Colonic mucosa (tissue), 4 donors: ENCODE data around the gene SMARCA1. TPM values are rescaled to one million over a fixed set of nuclear protein-coding genes. Genes with fewer than 3 reads are reported as not detected.

Experiments used
- DNase-seq: peaks from one replicate; pipeline ENCODE4 v3.0.0-alpha.2; 2020
- H3K27ac ChIP-seq: fragments of 200-600 bp; one replicate; pipeline ENCODE4 v1.8.0; 2021
- H3K27me3 ChIP-seq: fragments of 200-600 bp; one replicate; pipeline ENCODE4 v1.8.0; 2021
- H3K36me3 ChIP-seq: fragments of 200-600 bp; one replicate; pipeline ENCODE4 v1.8.0; 2021
- H3K4me1 ChIP-seq: fragments of 200-600 bp; one replicate; pipeline ENCODE4 v1.8.0; 2021; ENCODE audit warnings: mild to moderate bottlenecking
- H3K4me3 ChIP-seq: fragments of 200-600 bp; one replicate; pipeline ENCODE4 v1.8.0; 2021
- H3K9ac ChIP-seq, 2 donors: one replicate each; pipeline ENCODE4 v1.7.0; 2013; ENCODE audit warnings: control low read depth in 2 of 2, low read depth in 2 of 2, low read length in 2 of 2
- H3K9me3 ChIP-seq: fragments of 200-600 bp; one replicate; pipeline ENCODE4 v1.8.0; 2021
- intact Hi-C: fragments of 100-400 bp; cut with DNase I; formaldehyde crosslinking; loops from one replicate; pipeline ENCODE4 v1.14.1; 2022
- total RNA-seq, 2 donors: library from RNA; stranded (reverse); fragmentation: NEBNext Ultra II Directional in 1 of 2; extraction: Animal tissue kit (Norgen Biotek cat#: 25700) in 1 of 2; gene quantifications; one replicate each; pipeline ENCODE4 v1.2.1, GENCODE V29; 2021
- TF ChIP-seq, protein P1 (sequence below): fragments of 200-600 bp; IDR thresholded peaks from one replicate; pipeline ENCODE4 v1.8.0; 2022; ENCODE audit warnings: antibody characterized with exemption, mild to moderate bottlenecking
- donor health status: healthy.
- donor health status: DM: no; HTN: no; CAD: no.
- donor health status: DM: no; HTN: no; CAD: no.

The SMARCA1 gene
- total RNA-seq, 2 donors from 2014 or later, result 3.0 to 8.6 TPM

DNA sequence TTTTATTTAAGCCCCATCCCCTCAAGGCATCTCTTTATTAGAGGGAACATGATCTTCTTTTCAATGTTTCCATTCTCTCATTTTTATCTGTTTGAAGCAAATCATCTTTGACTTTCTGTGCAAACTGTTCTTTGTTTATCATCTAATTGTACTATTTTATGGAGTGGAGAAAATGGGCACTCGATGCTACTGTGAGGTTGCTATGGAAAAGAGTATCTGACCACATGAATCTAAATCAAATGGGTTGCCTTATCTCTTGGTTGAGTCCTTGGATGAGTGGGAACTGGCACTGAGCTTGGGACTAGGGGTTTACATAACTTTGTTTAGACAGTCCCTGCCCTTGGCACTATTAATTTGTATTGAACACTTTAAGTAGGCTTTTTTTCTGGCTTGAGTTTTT is 25.8 kb upstream of the SMARCA1 start:
- H3K4me3 ChIP-seq, result no peak overlapping the region
- no peak overlapping the region for H3K27ac ChIP-seq
- TF ChIP-seq, protein P1, sequence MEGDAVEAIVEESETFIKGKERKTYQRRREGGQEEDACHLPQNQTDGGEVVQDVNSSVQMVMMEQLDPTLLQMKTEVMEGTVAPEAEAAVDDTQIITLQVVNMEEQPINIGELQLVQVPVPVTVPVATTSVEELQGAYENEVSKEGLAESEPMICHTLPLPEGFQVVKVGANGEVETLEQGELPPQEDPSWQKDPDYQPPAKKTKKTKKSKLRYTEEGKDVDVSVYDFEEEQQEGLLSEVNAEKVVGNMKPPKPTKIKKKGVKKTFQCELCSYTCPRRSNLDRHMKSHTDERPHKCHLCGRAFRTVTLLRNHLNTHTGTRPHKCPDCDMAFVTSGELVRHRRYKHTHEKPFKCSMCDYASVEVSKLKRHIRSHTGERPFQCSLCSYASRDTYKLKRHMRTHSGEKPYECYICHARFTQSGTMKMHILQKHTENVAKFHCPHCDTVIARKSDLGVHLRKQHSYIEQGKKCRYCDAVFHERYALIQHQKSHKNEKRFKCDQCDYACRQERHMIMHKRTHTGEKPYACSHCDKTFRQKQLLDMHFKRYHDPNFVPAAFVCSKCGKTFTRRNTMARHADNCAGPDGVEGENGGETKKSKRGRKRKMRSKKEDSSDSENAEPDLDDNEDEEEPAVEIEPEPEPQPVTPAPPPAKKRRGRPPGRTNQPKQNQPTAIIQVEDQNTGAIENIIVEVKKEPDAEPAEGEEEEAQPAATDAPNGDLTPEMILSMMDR, result no peak
- no peaks in the 10 kb centered on the region for H3K27me3 ChIP-seq
- H3K9ac ChIP-seq, result no peak overlapping the region
- intact Hi-C loops, result no loop called here
- no peaks in the 10 kb centered on the region for H3K9me3 ChIP-seq
- DNase-seq, result no peak
- H3K4me1 ChIP-seq, result no peaks in the 10 kb centered on the region
- H3K36me3 ChIP-seq, result no peaks in the 10 kb centered on the region

DNA sequence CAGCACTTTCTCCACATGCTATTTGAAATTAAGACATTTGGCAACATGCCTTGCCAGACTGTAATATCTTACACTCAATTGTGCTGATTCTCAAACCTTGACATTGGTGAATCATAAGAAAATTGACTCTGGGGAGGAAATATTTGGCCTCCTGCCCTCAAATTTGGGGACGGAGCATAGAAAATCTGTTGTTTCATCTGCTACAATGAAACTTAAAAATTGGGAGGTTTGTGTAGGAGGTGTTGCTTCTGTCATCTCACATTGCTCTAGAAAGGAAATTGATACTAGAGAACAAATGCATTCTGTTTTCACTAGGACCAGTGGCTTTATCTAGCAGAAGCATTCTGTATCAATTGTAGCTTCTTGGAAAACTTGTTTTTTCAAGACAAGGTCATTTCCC is 22.1 kb upstream of the SMARCA1 start:
- no peak for DNase-seq
- H3K9ac ChIP-seq, result no peak overlapping the region
- no peaks in the 10 kb centered on the region for H3K9me3 ChIP-seq
- H3K27me3 ChIP-seq, result no peaks in the 10 kb centered on the region
- H3K36me3 ChIP-seq, result no peaks in the 10 kb centered on the region
- no peak overlapping the region for H3K27ac ChIP-seq
- no peak overlapping the region for H3K4me3 ChIP-seq
- intact Hi-C loops, result no loop called here
- H3K4me1 ChIP-seq, result no peaks in the 10 kb centered on the region
- TF ChIP-seq, protein P1, result no peak

DNA sequence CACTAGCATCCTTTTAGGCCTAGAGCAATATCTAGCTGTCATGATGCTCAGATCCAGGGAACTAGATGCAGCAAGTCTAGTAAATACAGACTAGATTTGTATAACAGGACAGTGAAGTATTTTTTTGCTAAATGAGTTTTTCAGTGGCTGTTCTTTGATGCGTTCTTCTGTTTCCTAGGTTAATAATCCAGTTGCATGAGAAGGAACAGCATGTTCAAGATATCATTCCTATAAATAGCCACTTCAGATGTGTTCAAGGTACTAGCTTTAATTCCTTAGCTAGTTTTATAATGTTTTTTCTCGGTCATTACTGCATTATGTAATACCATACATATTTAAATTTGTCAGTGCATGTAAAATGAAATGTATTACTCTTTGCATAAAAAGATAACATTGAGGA is 21.5 kb upstream of the SMARCA1 start:
- Histone ChIP-seq H3K4me1 (no peaks in the 10 kb centered on the region), H3K9ac (no peak overlapping the region), H3K4me3 (no peak overlapping the region), H3K36me3 (no peaks in the 10 kb centered on the region), H3K27ac (no peak overlapping the region), H3K27me3 (no peaks in the 10 kb centered on the region), H3K9me3 (no peaks in the 10 kb centered on the region)
- TF ChIP-seq, protein P1, result no peak
- intact Hi-C loops, result no loop called here
- no peak for DNase-seq

DNA sequence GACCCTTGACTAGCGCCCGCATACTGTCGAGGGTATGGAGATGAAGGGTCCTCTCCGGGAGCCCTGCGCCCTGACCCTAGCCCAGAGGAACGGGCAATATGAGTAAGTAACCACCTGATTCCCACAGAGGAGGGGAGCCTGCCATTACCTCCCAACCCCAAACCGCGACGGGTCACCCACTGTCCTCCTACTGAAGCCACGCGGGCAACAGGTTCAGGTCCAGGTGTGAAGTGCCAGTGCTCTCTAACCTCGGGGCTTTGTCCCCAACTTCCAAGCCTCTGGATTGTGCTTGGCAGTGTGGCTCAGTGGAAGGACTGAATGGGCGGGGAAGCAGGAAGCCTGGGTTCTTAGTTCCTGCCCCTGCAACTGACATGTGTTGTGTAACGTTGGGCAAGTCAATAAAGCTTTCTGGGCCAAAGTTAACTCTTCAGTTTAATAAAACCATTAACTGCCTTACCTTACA is 17.5 kb upstream of the SMARCA1 start:
- H3K4me1 ChIP-seq, result no peaks in the 10 kb centered on the region
- H3K9ac ChIP-seq, result peak overlapping the region; percentile 58 to 59

DNA sequence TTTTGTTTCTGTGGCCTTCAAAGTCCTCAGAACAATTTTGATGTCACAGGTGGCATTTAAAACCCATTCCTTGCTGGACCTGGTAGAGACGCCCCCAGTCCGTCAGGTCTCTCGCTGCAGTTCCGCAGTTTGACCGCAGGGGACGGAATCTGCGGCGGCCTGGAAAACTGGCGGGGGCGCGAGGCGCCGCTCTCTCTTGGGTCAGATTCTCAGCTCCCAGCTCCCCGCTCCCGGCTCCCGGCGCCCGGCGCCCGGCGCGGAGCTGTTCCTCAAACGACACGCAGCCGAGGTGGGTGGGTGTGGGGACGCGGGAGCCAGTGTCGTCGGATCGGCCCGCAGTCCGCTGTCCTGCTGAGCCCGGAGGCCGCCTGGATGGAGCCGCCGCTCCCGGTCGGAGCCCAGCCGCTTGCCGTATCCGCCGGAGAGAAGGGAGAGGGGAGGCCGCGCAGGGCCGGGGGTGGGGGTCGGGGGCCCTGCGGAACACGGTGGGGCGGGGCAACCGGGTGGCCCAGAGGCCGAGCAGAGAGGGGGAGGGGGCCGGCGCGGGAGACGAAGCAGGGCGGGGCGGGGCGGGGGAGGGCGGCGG is 16.9 kb upstream of the SMARCA1 start, which contains the start of gene OCRL:
Gene OCRL (plus strand): TSS at position 192 of the 586 bp plus-strand sequence. CDS start 181 bp downstream, at position 373.
- intact Hi-C loops, result no loop called here
- Histone ChIP-seq H3K9me3 (no peaks in the 10 kb centered on the region), H3K36me3 (no peaks in the 10 kb centered on the region), H3K9ac (peak within 1 kb of the TSS; percentile 59 to 61), H3K4me1 (no peaks in the 10 kb centered on the region), H3K4me3 (peak within 1 kb of the TSS; percentile 50), H3K27ac (peak within 1 kb of the TSS; percentile 56), H3K27me3 (no peaks in the 10 kb centered on the region)
- TF ChIP-seq, protein P1, result peak; percentile 60
- peak; percentile 67 for DNase-seq

More for the DNA sequence above, 17.5 kb upstream of the SMARCA1 start:
- peak overlapping the region; percentile 50 for H3K4me3 ChIP-seq
- no peaks in the 10 kb centered on the region for H3K36me3 ChIP-seq
- peak overlapping the region; percentile 56 for H3K27ac ChIP-seq
- no peaks in the 10 kb centered on the region for H3K27me3 ChIP-seq
- intact Hi-C loops, result no loop called here
- TF ChIP-seq, protein P1, result no peak
- DNase-seq, result peak; percentile 61
- no peaks in the 10 kb centered on the region for H3K9me3 ChIP-seq
